Stimulated activated naive B cell treated with anti-CD40 and anti-IgM and Interleukin-4, amounts not matched to agents 10 μg/mL and 1 μg/mL and 100 μg/mL, for 72 hours (primary cell): Measurements from ENCODE around the gene CASTOR1.

Experiments
- ATAC-seq, 2 donors: fragments of 150-1000 bp; cut with Tn5 transposase; replicated peaks; 2 replicates each; pipeline ENCODE4 v1.10.0; 2021; ENCODE audit warnings: moderate library complexity in 1 of 2
- DNase-seq: peaks from one replicate; pipeline ENCODE4 v3.0.0; 2021
- H3K27ac Mint-ChIP-seq: one replicate; pipeline ENCODE4 v1.8.0; 2022; ENCODE audit warnings: mild to moderate bottlenecking, mixed read lengths
- H3K27me3 Mint-ChIP-seq, 2 donors: one replicate each; pipeline ENCODE4 v1.8.0; 2022; ENCODE audit warnings: mixed read lengths in 2 of 2
- H3K36me3 Mint-ChIP-seq, 2 donors: one replicate each; pipeline ENCODE4 v1.8.0; 2022; ENCODE audit warnings: mixed read lengths in 2 of 2, mild to moderate bottlenecking in 1 of 2
- H3K4me1 Mint-ChIP-seq, 2 donors: one replicate each; pipeline ENCODE4 v1.8.0; 2022; ENCODE audit warnings: mixed read lengths in 2 of 2, mild to moderate bottlenecking in 1 of 2
- H3K4me3 Mint-ChIP-seq, 2 donors: one replicate each; pipeline ENCODE4 v1.8.0; 2022; ENCODE audit warnings: mild to moderate bottlenecking in 2 of 2, mixed read lengths in 2 of 2, moderate library complexity in 1 of 2
- H3K9me3 Mint-ChIP-seq, 2 donors: one replicate each; pipeline ENCODE4 v1.8.0; 2022; ENCODE audit warnings: mixed read lengths in 2 of 2, mild to moderate bottlenecking in 1 of 2

CASTOR1 gene

DNA sequence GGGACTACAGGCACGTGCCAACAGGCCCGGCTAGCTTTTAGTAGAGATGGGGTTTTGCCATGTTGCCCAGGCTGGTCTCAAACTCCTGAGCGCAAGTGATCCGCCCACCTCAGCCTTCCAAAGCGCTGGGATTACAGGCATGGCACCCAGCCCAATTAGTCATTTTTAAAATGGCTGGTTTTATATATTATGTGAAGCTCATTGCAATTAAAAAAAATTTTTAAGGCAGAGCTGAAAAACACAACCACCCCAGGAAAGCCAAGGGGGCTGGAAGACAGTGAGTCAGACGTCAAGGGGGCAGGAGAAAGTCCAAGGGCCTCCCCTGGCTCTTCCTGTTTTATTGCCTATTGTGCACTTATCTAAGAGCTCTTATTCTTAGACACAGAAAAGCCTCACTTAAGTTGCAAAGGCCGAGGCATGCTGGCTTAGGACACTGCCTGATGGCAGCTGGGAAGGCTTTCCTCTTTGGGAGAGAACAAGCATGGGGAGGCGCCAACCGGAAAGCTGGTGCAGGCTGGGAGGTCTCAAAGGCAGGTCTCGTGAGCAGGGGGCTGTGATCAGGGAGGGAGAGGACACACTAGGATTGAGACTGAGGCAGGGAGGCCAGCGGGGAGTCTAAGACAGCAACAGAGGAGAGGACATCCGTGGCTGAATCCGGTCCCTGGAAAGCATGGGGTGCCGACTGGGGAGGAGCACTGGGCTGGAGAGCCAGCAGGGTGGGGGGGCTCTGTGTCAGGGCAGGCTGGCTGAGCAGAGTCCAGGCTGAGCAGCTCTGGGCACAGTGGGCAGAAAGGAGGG, 11.6 kb downstream of the CASTOR1 start:
- DNase-seq (no peak), ATAC-seq (no peak)
- Mint-ChIP-seq H3K4me3 (no peak overlapping the region), H3K27ac (no peak overlapping the region), H3K27me3 (peaks cover 32 to 37% of the 10 kb centered on the region in 2 donors), H3K36me3 (no peaks in the 10 kb centered on the region), H3K9me3 (no peaks in the 10 kb centered on the region), H3K4me1 (peaks cover 10 to 12% of the 10 kb centered on the region in 2 donors)

DNA sequence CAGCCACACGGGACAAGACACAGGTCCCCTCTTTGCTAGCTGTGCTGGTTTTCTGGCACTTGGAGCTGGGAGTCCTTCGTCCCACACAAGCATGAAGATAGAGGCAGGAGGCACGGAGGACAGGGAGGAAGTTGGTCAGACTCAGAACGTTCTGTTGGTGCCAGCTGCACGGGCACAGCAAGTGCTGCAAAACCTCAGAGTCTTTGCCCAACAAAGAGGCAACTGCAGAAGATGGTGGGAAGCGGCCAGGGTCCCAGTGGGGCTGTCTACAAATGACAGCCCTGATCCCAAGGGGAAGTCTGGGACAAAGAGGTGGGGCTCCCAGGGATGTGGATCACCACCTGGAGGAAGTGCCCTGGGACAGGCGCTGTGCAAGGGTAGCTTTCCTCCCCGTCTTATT, 13.3 kb downstream of the CASTOR1 start:
- ATAC-seq (peak in 1 of 2 donors; percentile 25), DNase-seq (no peak)
- Mint-ChIP-seq H3K36me3 (peaks cover 4 to 5% of the 10 kb centered on the region in 2 donors), H3K9me3 (no peaks in the 10 kb centered on the region), H3K4me1 (peaks cover 10 to 12% of the 10 kb centered on the region in 2 donors), H3K27me3 (peaks cover 32 to 37% of the 10 kb centered on the region in 2 donors), H3K4me3 (peak overlapping the region in 1 of 2 donors; percentile 33), H3K27ac (no peak overlapping the region)

DNA sequence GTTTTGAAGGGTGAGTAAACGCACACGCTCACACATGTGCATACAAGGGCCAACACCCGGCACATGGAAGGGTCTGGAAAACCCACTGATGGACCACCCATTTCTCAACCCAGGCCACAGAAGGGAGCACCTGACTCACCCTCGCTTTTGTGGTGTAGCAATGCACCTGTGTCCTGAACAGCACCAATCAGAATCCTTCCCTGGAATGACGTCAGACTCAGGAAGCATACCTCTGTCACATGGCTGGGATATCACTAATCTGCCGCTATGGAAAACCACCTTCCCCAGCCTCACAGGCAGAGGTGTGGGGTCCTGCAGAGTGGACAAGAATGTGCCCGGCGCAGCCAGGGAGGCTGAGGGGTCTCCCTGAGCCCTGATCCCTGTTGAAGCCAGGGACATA, 13.7 kb downstream of the CASTOR1 start:
- Mint-ChIP-seq H3K4me1 (peaks cover 13 to 14% of the 10 kb centered on the region in 2 donors), H3K9me3 (no peaks in the 10 kb centered on the region), H3K4me3 (peak overlapping the region in 1 of 2 donors; percentile 33), H3K36me3 (peaks cover 6 to 7% of the 10 kb centered on the region in 2 donors), H3K27ac (no peak overlapping the region), H3K27me3 (peaks cover 32 to 37% of the 10 kb centered on the region in 2 donors)
- ATAC-seq (peak in 1 of 2 donors; percentile 18), DNase-seq (no peak)

DNA sequence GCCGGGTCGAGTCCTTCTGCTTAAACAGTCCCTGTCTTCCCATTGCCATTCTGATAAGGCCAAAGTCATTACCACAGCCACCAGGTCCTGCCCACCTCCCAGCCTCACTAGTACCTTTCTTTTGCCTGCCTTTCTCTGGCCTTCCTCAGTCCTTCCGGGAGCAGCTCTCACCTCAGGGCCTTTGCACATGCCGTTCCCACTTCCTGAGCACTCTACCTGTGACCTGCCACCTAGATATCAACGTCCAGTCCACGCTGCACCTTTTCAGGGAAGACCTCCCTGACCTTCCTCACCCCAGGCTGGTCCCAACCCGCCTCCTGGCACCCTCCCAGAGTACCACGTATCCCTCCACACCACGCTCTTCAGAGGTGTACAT, 14.9 kb downstream of the CASTOR1 start:
- peaks cover 8 to 9% of the 10 kb centered on the region in 2 donors for H3K36me3 Mint-ChIP-seq
- H3K4me3 Mint-ChIP-seq, result no peak overlapping the region
- H3K27me3 Mint-ChIP-seq, result peaks cover 28 to 32% of the 10 kb centered on the region in 2 donors
- DNase-seq (no peak), ATAC-seq (no peak)
- H3K27ac Mint-ChIP-seq, result no peak overlapping the region
- H3K9me3 Mint-ChIP-seq, result no peaks in the 10 kb centered on the region
- peaks cover 15% of the 10 kb centered on the region in 2 donors for H3K4me1 Mint-ChIP-seq

DNA sequence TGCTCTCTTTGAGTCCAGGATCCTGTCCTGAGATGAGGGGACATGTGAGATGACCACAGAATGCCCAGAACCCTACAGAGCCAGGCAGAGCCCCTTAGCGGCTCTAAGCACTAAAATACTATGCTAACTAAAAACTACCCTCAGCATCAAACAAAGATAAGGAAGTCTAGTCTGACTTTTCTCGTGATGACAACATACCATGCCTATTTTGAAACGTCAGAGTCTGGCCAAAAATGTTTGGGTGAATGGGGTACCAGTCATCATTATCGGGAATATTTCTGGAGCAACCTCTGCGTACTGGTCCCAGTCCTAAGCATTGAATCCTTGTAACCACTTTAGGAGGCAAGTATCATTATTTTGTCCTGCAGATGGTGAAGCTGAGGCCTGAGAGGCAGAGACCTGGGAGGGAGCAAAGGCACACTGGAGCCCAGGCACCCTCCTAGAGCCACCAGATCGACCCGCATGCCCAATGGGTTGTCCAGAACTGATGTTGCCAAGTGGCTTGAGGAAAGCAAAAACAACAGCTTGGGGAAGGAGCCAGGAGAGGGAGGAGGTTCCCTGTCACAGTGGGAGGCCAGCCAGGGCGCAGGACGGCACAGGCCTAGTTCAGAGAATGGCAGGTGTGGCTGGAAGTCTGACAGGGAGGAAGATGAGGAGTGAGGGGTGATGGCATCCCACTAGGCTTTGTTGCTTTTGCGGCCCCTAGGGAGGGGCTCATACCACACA, 15.4 kb downstream of the CASTOR1 start:
- Mint-ChIP-seq H3K4me1 (peaks cover 15% of the 10 kb centered on the region in 2 donors), H3K9me3 (no peaks in the 10 kb centered on the region), H3K27ac (peak overlapping the region; percentile 54), H3K4me3 (no peak overlapping the region), H3K36me3 (peaks cover 8 to 9% of the 10 kb centered on the region in 2 donors), H3K27me3 (peaks cover 26% of the 10 kb centered on the region in 2 donors)
- no peak for DNase-seq
- no peak for ATAC-seq

DNA sequence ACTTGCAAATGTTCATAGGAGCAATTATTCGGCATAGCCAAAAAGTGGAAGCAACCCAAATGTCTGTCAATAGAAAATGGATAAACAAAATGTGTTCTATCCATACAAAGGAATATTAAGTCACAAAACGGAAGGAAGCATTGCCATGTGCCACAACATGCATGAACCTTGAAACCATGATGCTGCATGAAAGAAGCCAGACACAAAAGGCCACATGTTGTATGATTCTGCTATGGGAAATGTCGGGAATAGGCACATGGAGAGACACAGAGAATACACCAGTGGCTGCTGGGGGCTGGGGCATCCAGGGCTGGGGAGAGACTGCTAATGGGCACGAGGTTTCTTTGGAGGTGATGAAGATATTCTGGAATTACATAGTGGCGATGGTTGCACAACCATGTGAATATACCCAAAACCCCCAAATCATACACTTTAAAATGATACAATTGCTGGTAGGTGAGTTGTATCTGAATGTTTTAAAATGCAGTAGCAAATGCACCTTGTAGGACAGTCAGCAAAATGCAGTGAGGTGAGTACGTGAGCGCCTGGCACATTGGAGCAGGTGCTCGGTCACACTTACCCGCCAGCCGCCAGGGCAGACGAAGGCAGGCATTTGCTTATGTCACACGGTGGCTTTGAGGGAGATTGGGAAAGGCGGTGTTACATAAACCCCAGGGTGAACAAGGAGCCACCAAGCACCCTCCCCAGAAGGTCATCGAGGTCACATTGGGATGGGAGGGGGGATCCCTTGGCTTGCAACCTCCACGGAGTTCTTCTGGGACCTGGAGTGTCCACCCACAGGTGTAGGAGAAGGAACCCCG, 16.3 kb downstream of the CASTOR1 start:
- DNase-seq, result no peak
- Mint-ChIP-seq H3K36me3 (peaks cover 9 to 12% of the 10 kb centered on the region in 2 donors), H3K4me3 (no peak overlapping the region), H3K9me3 (no peaks in the 10 kb centered on the region), H3K27ac (no peak overlapping the region), H3K27me3 (peaks cover 17 to 18% of the 10 kb centered on the region in 2 donors), H3K4me1 (peaks cover 20 to 23% of the 10 kb centered on the region in 2 donors)
- ATAC-seq, result no peak

DNA sequence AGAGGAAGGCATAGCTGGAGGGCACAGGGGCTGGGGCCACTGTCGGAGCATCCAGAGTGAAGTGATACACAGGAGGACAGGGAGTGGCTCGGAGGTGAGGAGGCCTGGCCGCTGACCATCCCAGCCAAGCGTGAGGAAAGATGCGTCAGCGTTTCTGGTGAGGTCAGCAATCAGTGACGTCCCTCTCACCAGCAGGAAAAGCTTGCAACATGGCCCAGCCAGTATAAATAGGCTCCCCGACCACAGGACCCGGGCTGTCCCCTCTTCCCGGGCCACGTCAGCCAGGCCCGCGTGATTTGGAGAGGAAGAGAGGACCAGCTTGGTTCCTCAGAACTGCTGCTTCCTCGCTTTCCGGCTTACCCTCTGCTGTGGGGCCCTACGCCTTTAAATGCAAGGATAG, 18.5 kb downstream of the CASTOR1 start:
- H3K27me3 Mint-ChIP-seq, result peaks cover 2% of the 10 kb centered on the region in 2 donors
- H3K4me3 Mint-ChIP-seq, result no peak overlapping the region
- H3K27ac Mint-ChIP-seq, result peak overlapping the region; percentile 72
- H3K9me3 Mint-ChIP-seq, result no peaks in the 10 kb centered on the region
- ATAC-seq (no peak), DNase-seq (no peak)
- H3K36me3 Mint-ChIP-seq, result peaks cover 10 to 12% of the 10 kb centered on the region in 2 donors
- peaks cover 25 to 37% of the 10 kb centered on the region in 2 donors for H3K4me1 Mint-ChIP-seq

DNA sequence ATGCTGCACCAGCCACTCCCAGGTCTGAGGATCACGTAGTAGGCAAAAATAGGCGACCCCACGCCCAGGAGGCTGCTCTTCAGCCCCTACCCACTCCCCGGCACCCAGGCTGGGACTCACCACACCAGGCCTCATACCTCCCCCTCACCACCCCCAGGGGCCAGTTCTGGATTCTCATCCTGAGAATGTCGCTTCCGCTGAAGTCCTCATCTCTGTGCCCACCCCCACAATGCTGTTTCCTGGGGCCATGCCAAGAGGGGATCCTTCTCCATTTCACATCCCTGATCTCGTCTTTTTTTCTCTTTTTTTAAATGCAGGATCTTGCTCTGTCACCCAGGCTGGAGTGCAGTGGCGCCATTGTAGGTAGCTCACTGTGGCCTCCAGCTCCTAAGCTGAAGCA, 21.0 kb downstream of the CASTOR1 start:
- Mint-ChIP-seq H3K36me3 (peaks cover 10 to 14% of the 10 kb centered on the region in 2 donors), H3K27ac (peak overlapping the region; percentile 25), H3K27me3 (no peaks in the 10 kb centered on the region), H3K4me3 (peak overlapping the region; percentile 93 to 94), H3K4me1 (peaks cover 29 to 57% of the 10 kb centered on the region in 2 donors), H3K9me3 (no peaks in the 10 kb centered on the region)
- ATAC-seq (no peak), DNase-seq (no peak)

DNA sequence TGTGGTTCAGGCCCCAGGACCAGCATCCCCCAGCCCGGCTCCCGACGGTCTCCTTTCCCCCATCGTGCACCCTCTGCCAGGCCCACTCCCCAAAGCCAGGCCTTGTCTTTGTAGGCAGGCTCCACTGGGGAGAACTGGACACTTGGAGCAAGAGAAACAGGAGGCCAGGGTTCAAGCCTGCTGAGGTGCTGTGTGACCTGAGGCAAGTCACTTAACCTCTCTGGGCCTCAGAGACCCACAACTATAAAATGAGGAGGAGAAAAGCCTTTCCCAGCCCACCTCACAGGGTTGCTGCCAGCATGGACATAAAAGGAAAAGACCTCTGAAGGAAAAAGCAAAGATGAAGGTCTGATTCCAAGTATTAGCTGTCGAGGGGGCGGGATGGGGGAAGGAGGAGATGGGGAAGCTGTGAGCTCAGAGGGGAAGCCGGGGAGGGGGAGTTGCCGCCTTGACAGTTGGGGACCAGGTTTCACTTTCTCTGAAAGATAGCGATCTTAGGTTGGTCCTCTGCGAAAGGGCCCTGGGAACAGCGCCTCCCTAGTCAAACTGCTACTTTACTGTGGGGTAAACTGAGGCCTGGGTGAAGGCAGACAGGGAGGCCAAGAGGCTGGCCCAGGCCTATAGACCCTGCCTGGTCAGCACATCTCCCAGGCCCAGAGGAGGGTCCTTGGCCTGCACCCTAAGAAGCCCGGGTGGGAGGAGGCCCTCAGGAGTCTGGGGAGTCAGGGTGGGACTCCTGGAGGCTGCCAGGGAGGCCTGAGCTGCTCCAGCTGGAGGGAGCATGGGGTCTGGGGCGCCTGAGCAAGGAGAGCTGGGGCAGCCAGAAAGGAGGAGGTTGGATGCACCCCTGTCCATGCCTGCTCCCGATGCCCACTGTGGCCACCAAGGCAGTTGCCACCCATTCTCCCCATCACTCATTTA, 21.7 kb downstream of the CASTOR1 start:
- ATAC-seq, result no peak
- Mint-ChIP-seq H3K27me3 (no peaks in the 10 kb centered on the region), H3K4me3 (peak overlapping the region; percentile 93 to 94), H3K9me3 (no peaks in the 10 kb centered on the region), H3K4me1 (peaks cover 34 to 64% of the 10 kb centered on the region in 2 donors), H3K27ac (peak overlapping the region; percentile 97), H3K36me3 (peaks cover 10 to 17% of the 10 kb centered on the region in 2 donors)
- DNase-seq, result no peak

DNA sequence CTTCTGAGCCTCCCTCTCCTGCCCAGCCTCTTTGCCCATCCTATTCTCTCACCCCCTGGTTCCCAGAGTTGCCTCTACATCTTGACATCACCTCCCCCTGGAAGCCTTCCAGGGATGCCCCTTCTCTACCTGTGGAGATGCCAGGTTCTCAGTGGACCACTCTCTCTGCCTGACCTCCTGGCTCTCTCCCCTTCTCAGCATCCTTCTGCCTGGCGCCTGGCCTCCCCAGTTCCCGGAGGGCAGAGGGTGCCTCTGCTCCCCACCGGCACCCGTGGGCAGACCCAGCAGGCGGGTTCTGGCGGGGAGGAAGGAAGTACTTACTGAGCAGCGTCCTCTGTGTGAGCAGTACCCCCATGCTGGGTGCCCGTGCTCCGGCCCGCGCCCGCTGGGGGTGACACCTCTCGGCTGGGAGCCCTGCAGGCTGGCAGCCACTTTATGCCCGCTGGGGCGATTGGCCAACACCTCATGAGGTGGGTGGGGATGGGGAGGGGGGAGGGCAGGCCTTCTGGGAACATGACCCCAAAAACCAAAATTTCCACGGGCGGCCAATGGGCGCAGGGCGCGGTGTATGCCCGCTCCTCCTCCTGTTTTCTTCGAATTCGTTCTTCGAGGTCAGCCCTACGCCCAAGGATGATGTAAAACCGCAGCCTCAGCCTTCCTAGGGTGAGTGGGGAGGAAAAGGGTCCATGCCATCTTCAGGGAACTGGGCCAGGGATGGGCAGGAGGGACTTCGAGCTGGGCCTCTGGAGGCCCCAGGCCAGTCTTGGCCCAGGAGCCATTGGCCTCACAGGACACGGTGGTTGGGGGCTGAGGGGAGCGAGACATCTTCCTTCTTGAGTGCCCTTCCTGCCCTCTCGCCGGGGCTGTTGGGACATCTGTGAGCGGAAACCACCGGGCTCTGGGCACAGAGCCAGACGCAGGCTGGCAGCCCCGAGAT, 22.6 kb downstream of the CASTOR1 start, which contains the start of gene OSM:
Gene OSM, minus strand, starts transcription at position 407 of the 937 bp plus-strand sequence. Its CDS starts 52 bp downstream, at position 355.
- DNase-seq (peak; percentile 57), ATAC-seq (peak; percentile 44 to 53)
- Mint-ChIP-seq H3K9me3 (no peaks in the 10 kb centered on the region), H3K27ac (peak within 1 kb of the TSS; percentile 97), H3K27me3 (no peaks in the 10 kb centered on the region), H3K4me1 (peaks cover 37 to 71% of the 10 kb centered on the region in 2 donors), H3K36me3 (peaks cover 8 to 25% of the 10 kb centered on the region in 2 donors), H3K4me3 (peak within 1 kb of the TSS; percentile 93 to 94)

DNA sequence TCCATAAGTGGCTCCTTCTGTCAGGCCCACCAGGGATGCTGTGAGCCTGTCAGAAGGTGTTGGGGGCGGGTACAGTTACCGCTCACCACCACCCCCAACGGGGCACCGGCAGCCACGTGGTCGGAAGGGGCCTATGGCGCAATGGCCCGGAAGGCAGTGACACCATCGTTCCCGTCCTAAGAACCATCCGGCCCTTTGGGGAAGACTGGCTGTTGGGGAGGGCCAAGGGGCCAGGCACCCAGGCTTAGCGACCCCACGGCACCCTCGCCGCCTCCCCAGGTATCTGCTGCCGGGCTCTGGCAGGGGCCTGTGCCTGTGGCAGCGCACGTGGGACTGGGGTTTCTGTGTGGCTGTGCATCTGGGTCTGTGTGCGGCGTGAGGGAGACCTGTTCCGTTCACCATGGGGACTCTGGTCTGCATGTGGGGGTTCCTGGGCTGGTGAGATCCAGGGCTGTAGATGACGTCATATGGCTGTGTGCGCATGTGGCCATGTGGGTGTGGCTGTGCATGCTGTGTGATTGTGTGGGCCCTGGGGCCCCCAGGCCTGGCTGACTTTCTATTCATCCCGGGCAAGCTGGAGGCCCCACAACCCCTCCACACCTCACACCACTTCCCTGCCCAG, 23.4 kb downstream of the CASTOR1 start:
- H3K4me3 Mint-ChIP-seq, result peak overlapping the region; percentile 93 to 94
- DNase-seq (peak; percentile 80), ATAC-seq (peak; percentile 82 to 84)
- peaks cover 37 to 71% of the 10 kb centered on the region in 2 donors for H3K4me1 Mint-ChIP-seq
- peak overlapping the region; percentile 97 for H3K27ac Mint-ChIP-seq
- no peaks in the 10 kb centered on the region for H3K27me3 Mint-ChIP-seq
- no peaks in the 10 kb centered on the region for H3K9me3 Mint-ChIP-seq
- H3K36me3 Mint-ChIP-seq, result peaks cover 4 to 21% of the 10 kb centered on the region in 2 donors

DNA sequence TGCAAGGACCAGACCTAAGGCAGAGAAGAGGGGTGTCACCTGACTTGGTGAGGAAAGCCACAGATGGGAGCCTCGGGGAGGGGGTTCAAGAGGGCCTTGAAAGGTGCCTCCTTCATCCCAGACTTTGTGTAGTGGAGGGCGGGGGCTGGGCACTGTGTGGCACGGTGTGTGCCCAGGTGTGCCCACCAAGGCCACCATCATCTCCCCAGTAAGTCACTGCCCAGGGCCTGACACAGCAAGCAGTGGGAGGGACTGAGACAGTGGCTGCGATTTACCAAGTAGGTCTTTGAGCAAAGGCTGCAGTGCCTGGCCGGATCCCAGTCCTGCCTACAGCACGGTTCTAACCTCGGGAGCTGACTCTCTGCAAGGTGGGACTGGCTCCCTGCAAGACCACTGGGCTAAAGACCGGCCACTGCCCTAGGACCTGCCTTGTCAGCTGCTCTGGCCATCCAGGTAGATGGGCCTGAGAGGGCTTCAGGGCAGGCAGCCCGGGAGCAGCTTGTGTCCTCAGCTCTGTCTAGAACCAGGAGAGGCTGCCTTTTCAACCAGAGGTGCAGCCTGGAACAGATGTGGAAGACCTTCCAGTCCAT, 24.1 kb downstream of the CASTOR1 start:
- no peak for ATAC-seq
- H3K9me3 Mint-ChIP-seq, result no peaks in the 10 kb centered on the region
- H3K27me3 Mint-ChIP-seq, result peaks cover 0 to 4% of the 10 kb centered on the region in 2 donors
- peak overlapping the region; percentile 93 to 94 for H3K4me3 Mint-ChIP-seq
- peak overlapping the region; percentile 97 for H3K27ac Mint-ChIP-seq
- H3K4me1 Mint-ChIP-seq, result peaks cover 34 to 65% of the 10 kb centered on the region in 2 donors
- no peak for DNase-seq
- peaks cover 2 to 17% of the 10 kb centered on the region in 2 donors for H3K36me3 Mint-ChIP-seq
